ENCODE data around the gene KLHL40. TPM values are rescaled to one million over a fixed set of nuclear protein-coding genes. Genes with fewer than 3 reads are reported as not detected.
A peak's percentile ranks its signal among the peaks of the same experiment; 100 is the strongest.

KLHL40 gene
- total and polyA plus RNA-seq, 8 donors = 0.12 TPM; not detected in 7

- FAIRE-seq (no peak), DNase-seq (peak in 1 of 6 donors; percentile 10), ATAC-seq (no peak)
- TF ChIP-seq CTCF (IDR thresholded peaks at IDR 0.05) = no peak
- Histone ChIP-seq H3K27ac (no peak overlapping the region), H3K9me3 (no peaks in the 10 kb centered on the region), H3K27me3 (no peaks in the 10 kb centered on the region), H3K4me3 (no peak overlapping the region), H3K36me3 (no peaks in the 10 kb centered on the region), H3K4me1 (no peaks in the 10 kb centered on the region)
- 60 to 63% methylated on average over 8 of the region's 8 CpGs for WGBS, 2 donors
- intact Hi-C loops (cut with DNase I) = no loop called here
These were observed 22.5 kb downstream of the KLHL40 start for GRCh38 chr3:42707620-42708355.

GRCh38 chr3:42708611-42709151 is 23.3 kb downstream of the KLHL40 start:
- Histone ChIP-seq H3K9me3 (no peaks in the 10 kb centered on the region), H3K4me1 (no peaks in the 10 kb centered on the region), H3K36me3 (no peaks in the 10 kb centered on the region), H3K27ac (no peak overlapping the region), H3K4me3 (no peak overlapping the region), H3K27me3 (no peaks in the 10 kb centered on the region)
- ATAC-seq (no peak), DNase-seq (peak in 3 of 6 donors; percentile 7 to 47 (median 7)), FAIRE-seq (no peak)
- intact Hi-C loops (cut with DNase I) = no loop called here
- TF ChIP-seq CTCF (IDR thresholded peaks at IDR 0.05) = no peak
- WGBS, 2 donors = 79 to 85% methylated on average over 10 of the region's 10 CpGs

- 87 to 97% methylated on average over 10 of the region's 10 CpGs for WGBS, 2 donors
- DNase-seq (peak in 3 of 6 donors; percentile 3 to 39 (median 4)), FAIRE-seq (no peak), ATAC-seq (no peak)
- no peaks in the 10 kb centered on the region for H3K9me3 ChIP-seq
- H3K27me3 ChIP-seq = no peaks in the 10 kb centered on the region
- no peaks in the 10 kb centered on the region for H3K36me3 ChIP-seq
- no peak for TF ChIP-seq CTCF (IDR thresholded peaks at IDR 0.05)
- H3K27ac ChIP-seq = no peak overlapping the region
- intact Hi-C loops (cut with DNase I) = no loop called here
- no peak overlapping the region for H3K4me3 ChIP-seq
- no peaks in the 10 kb centered on the region for H3K4me1 ChIP-seq
These were observed 24.3 kb downstream of the KLHL40 start for GRCh38 chr3:42709621-42710020.

- no peak for TF ChIP-seq CTCF (IDR thresholded peaks at IDR 0.05)
- peak in 1 of 6 donors; percentile 4 for DNase-seq
- Histone ChIP-seq H3K4me1 (no peaks in the 10 kb centered on the region), H3K4me3 (no peak overlapping the region), H3K27ac (no peak overlapping the region), H3K36me3 (no peaks in the 10 kb centered on the region), H3K27me3 (no peaks in the 10 kb centered on the region), H3K9me3 (no peaks in the 10 kb centered on the region)
- intact Hi-C loops (cut with DNase I) = no loop called here
- no peak for FAIRE-seq
- 70 to 77% methylated on average over 7 of the region's 7 CpGs for WGBS, 2 donors
- no peak for ATAC-seq
These were observed 25.1 kb downstream of the KLHL40 start for GRCh38 chr3:42710323-42711021.

Data from pancreas (tissue), 10 donors.